Spinal cord (tissue), 10 donors: Measurements from ENCODE around the gene ERMP1. TPM values are rescaled to one million over a fixed set of nuclear protein-coding genes. Genes with fewer than 3 reads are reported as not detected.

ENCODE experiments used
- DNase-seq, 6 donors: peaks; one replicate each; pipeline versions ENCODE4 v3.0.0 to v3.0.0-alpha.2; 2013 to 2015; ENCODE audit warnings: low spot score in 6 of 6, low read depth in 4 of 6
- H3K27ac ChIP-seq: one replicate; pipeline ENCODE4 v1.5.1; 2013; ENCODE audit warnings: low read depth, low read length, control low read depth
- H3K27me3 ChIP-seq: one replicate; pipeline ENCODE4 v1.6.1; 2013; ENCODE audit warnings: low read length; ENCODE audit not compliant: control insufficient read depth, insufficient read depth
- H3K36me3 ChIP-seq: one replicate; pipeline ENCODE4 v1.6.1; 2013; ENCODE audit warnings: low read length; ENCODE audit not compliant: control insufficient read depth, insufficient read depth
- H3K4me1 ChIP-seq: one replicate; pipeline ENCODE4 v1.6.1; 2013; ENCODE audit warnings: low read length; ENCODE audit not compliant: control insufficient read depth, insufficient read depth
- H3K4me3 ChIP-seq: one replicate; pipeline ENCODE4 v1.5.1; 2013; ENCODE audit warnings: low read depth, low read length, control low read depth
- H3K9me3 ChIP-seq: one replicate; pipeline ENCODE4 v1.6.1; 2013; ENCODE audit warnings: low read length; ENCODE audit not compliant: control insufficient read depth, insufficient read depth
- WGBS: methylation state at CpG from one replicate; pipeline ENCODE4 v1.1.5; 2013; ENCODE audit warnings: missing lambda C conversion rate; ENCODE audit not compliant: insufficient coverage; 5-methylcytosine and 5-hydroxymethylcytosine counted together
- polyA plus RNA-seq, 2 donors: library from polyadenylated mRNA; unstranded; fragments of 120-200 nt; gene quantifications; one replicate each; pipeline ENCODE4 v1.2.1, GENCODE V29; 2013; ENCODE audit not compliant: insufficient read length in 2 of 2
- total RNA-seq, 2 donors: library from RNA; depleted of rRNA in 1 of 2; stranded (reverse); fragments of 120-200 nt in 1 of 2; fragments of >200 nt in 1 of 2; gene quantifications; one replicate each; pipeline versions ENCODE4 v1.2.3 to v1.2.4, GENCODE V29; 2013 to 2014
- donor health status: healthy.

The ERMP1 gene
- total and polyA plus RNA-seq, 4 donors = 16.2 to 43.0 (median 29.4) TPM

GRCh38 chr9:5825895-5826622 is 6.9 kb downstream of the ERMP1 start:
- Histone ChIP-seq H3K27ac (no peak overlapping the region), H3K9me3 (no peaks in the 10 kb centered on the region), H3K4me3 (no peak overlapping the region), H3K36me3 (no peaks in the 10 kb centered on the region), H3K4me1 (no peaks in the 10 kb centered on the region), H3K27me3 (no peaks in the 10 kb centered on the region)
- no peak for DNase-seq
- WGBS = no CpG with 5 or more reads among the region's 2 CpGs

- Histone ChIP-seq H3K4me1 (no peaks in the 10 kb centered on the region), H3K36me3 (no peaks in the 10 kb centered on the region), H3K9me3 (no peaks in the 10 kb centered on the region), H3K4me3 (no peak overlapping the region), H3K27ac (no peak overlapping the region), H3K27me3 (no peaks in the 10 kb centered on the region)
- WGBS = 100% methylated on average over 1 of the region's 1 CpG
- no peak for DNase-seq
Observed at GRCh38 chr9:5825223-5825622, 7.7 kb downstream of the ERMP1 start.

GRCh38 chr9:5820425-5820824 is 12.5 kb downstream of the ERMP1 start:
- Histone ChIP-seq H3K4me3 (no peak overlapping the region), H3K9me3 (no peaks in the 10 kb centered on the region), H3K27me3 (no peaks in the 10 kb centered on the region), H3K36me3 (peaks cover 5% of the 10 kb centered on the region), H3K4me1 (no peaks in the 10 kb centered on the region), H3K27ac (no peak overlapping the region)
- WGBS = no CpG with 5 or more reads among the region's 1 CpG
- DNase-seq = no peak

- Histone ChIP-seq H3K4me3 (no peak overlapping the region), H3K36me3 (peaks cover 8% of the 10 kb centered on the region), H3K27me3 (no peaks in the 10 kb centered on the region), H3K9me3 (no peaks in the 10 kb centered on the region), H3K27ac (no peak overlapping the region), H3K4me1 (no peaks in the 10 kb centered on the region)
- no peak for DNase-seq
- WGBS = 100% methylated on average over 3 of the region's 6 CpGs
Observed at GRCh38 chr9:5819174-5819573, 13.7 kb downstream of the ERMP1 start.

- Histone ChIP-seq H3K27ac (no peak overlapping the region), H3K36me3 (peaks cover 9% of the 10 kb centered on the region), H3K27me3 (no peaks in the 10 kb centered on the region), H3K4me3 (no peak overlapping the region), H3K9me3 (no peaks in the 10 kb centered on the region), H3K4me1 (no peaks in the 10 kb centered on the region)
- WGBS = 94% methylated on average over 1 of the region's 2 CpGs
- DNase-seq = no peak
Observed at GRCh38 chr9:5818424-5819142, 14.3 kb downstream of the ERMP1 start.

- Histone ChIP-seq H3K27me3 (no peaks in the 10 kb centered on the region), H3K27ac (no peak overlapping the region), H3K4me3 (no peak overlapping the region), H3K9me3 (no peaks in the 10 kb centered on the region), H3K4me1 (no peaks in the 10 kb centered on the region), H3K36me3 (peaks cover 9% of the 10 kb centered on the region)
- WGBS = 96% methylated on average over 3 of the region's 3 CpGs
- no peak for DNase-seq
Observed at GRCh38 chr9:5817862-5818261, 15.1 kb downstream of the ERMP1 start.

GRCh38 chr9:5815461-5815860 is 17.5 kb downstream of the ERMP1 start:
- H3K27me3 ChIP-seq = no peaks in the 10 kb centered on the region
- H3K4me1 ChIP-seq = no peaks in the 10 kb centered on the region
- H3K4me3 ChIP-seq = no peak overlapping the region
- peaks cover 9% of the 10 kb centered on the region for H3K36me3 ChIP-seq
- no peak for DNase-seq
- no peaks in the 10 kb centered on the region for H3K9me3 ChIP-seq
- H3K27ac ChIP-seq = no peak overlapping the region
- WGBS = no CpG with 5 or more reads among the region's 1 CpG

GRCh38 chr9:5813824-5814223 is 19.1 kb downstream of the ERMP1 start:
- DNase-seq = no peak
- no CpG with 5 or more reads among the region's 3 CpGs for WGBS

GRCh38 chr9:5811751-5812150 is 21.2 kb downstream of the ERMP1 start:
- WGBS = 60% methylated on average over 1 of the region's 1 CpG
- H3K27me3 ChIP-seq = no peaks in the 10 kb centered on the region
- H3K9me3 ChIP-seq = no peaks in the 10 kb centered on the region
- H3K36me3 ChIP-seq = peaks cover 3% of the 10 kb centered on the region
- H3K27ac ChIP-seq = no peak overlapping the region
- no peak for DNase-seq
- no peaks in the 10 kb centered on the region for H3K4me1 ChIP-seq
- no peak overlapping the region for H3K4me3 ChIP-seq

More at GRCh38 chr9:5813824-5814223, 19.1 kb downstream of the ERMP1 start:
- H3K4me3 ChIP-seq = no peak overlapping the region
- H3K9me3 ChIP-seq = no peaks in the 10 kb centered on the region
- H3K27me3 ChIP-seq = no peaks in the 10 kb centered on the region
- H3K36me3 ChIP-seq = peaks cover 9% of the 10 kb centered on the region
- H3K4me1 ChIP-seq = no peaks in the 10 kb centered on the region
- H3K27ac ChIP-seq = no peak overlapping the region

- WGBS = no CpG with 5 or more reads among the region's 3 CpGs
Observed at GRCh38 chr9:5805478-5805877, 27.4 kb downstream of the ERMP1 start.

More at GRCh38 chr9:5805478-5805877, 27.4 kb downstream of the ERMP1 start:
- no peaks in the 10 kb centered on the region for H3K4me1 ChIP-seq
- no peaks in the 10 kb centered on the region for H3K36me3 ChIP-seq
- H3K9me3 ChIP-seq = no peaks in the 10 kb centered on the region
- no peak for DNase-seq
- no peak overlapping the region for H3K27ac ChIP-seq
- H3K4me3 ChIP-seq = no peak overlapping the region
- no peaks in the 10 kb centered on the region for H3K27me3 ChIP-seq
